ENCODE measurements around the gene TAOK3.

- TF ChIP-seq USF2 (IDR thresholded peaks at IDR 0.05; ENCODE audit: borderline replicate concordance, low read depth, low read length) (no peak), RFX5 (IDR thresholded peaks at IDR 0.05; ENCODE audit: low read depth, low read length) (no peak), REST (IDR thresholded peaks at IDR 0.05; ENCODE audit: low read depth, low read length) (no peak), TAF1 (IDR thresholded peaks at IDR 0.05; ENCODE audit: borderline replicate concordance, low read depth, low read length) (no peak), EZH2 (IDR thresholded peaks at IDR 0.05; ENCODE audit: borderline replicate concordance, control insufficient read depth, low read depth, low read length) (no peak), CHD2 (IDR thresholded peaks at IDR 0.05; ENCODE audit: borderline replicate concordance, low read depth, low read length) (no peak)
- TF ChIP-seq, protein P1, sequence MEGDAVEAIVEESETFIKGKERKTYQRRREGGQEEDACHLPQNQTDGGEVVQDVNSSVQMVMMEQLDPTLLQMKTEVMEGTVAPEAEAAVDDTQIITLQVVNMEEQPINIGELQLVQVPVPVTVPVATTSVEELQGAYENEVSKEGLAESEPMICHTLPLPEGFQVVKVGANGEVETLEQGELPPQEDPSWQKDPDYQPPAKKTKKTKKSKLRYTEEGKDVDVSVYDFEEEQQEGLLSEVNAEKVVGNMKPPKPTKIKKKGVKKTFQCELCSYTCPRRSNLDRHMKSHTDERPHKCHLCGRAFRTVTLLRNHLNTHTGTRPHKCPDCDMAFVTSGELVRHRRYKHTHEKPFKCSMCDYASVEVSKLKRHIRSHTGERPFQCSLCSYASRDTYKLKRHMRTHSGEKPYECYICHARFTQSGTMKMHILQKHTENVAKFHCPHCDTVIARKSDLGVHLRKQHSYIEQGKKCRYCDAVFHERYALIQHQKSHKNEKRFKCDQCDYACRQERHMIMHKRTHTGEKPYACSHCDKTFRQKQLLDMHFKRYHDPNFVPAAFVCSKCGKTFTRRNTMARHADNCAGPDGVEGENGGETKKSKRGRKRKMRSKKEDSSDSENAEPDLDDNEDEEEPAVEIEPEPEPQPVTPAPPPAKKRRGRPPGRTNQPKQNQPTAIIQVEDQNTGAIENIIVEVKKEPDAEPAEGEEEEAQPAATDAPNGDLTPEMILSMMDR (IDR thresholded peaks at IDR 0.05 in 2 of 3, conservative IDR thresholded peaks at IDR 0.05 in 1 of 3; ENCODE audit: control insufficient read depth in 2 of 3, extremely low read depth in 1 of 3, insufficient read depth in 1 of 3, low read depth in 3 of 3, low read length in 3 of 3) = peak in 1 of 3 experiments; percentile 3; a peak in 1 of 6 replicates
Observed at GRCh38 chr12:118299791-118300460, 72.8 kb downstream of the TAOK3 start.
